ENCODE data around the gene MCTS1.
"Not testable (repeated sequence)": the region's sequence is repeated elsewhere in the genome, so short reads cannot be mapped to it uniquely, and the experiment has no call there.

- TF ChIP-seq, protein P1, sequence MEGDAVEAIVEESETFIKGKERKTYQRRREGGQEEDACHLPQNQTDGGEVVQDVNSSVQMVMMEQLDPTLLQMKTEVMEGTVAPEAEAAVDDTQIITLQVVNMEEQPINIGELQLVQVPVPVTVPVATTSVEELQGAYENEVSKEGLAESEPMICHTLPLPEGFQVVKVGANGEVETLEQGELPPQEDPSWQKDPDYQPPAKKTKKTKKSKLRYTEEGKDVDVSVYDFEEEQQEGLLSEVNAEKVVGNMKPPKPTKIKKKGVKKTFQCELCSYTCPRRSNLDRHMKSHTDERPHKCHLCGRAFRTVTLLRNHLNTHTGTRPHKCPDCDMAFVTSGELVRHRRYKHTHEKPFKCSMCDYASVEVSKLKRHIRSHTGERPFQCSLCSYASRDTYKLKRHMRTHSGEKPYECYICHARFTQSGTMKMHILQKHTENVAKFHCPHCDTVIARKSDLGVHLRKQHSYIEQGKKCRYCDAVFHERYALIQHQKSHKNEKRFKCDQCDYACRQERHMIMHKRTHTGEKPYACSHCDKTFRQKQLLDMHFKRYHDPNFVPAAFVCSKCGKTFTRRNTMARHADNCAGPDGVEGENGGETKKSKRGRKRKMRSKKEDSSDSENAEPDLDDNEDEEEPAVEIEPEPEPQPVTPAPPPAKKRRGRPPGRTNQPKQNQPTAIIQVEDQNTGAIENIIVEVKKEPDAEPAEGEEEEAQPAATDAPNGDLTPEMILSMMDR (IDR thresholded peaks at IDR 0.05), result not testable (repeated sequence)
- not testable (repeated sequence) for TF ChIP-seq POLR2AphosphoS5, POLR2A, EP300 (IDR thresholded peaks at IDR 0.05)
These were observed 30.1 kb upstream of the MCTS1 start for GRCh38 chrX:120573806-120574205.

All from stomach (tissue), 4 donors.